ENCODE data around the gene SHISAL1.

The SHISAL1 gene

GRCh38 chr22:44312766-44313165 is at the start of gene SHISAL1:
Gene SHISAL1, minus strand, starts transcription at chr22:44312951. Its CDS starts 12,006 bp downstream, at chr22:44300945.
- POLR2A ChIA-PET (ENCODE audit: low non-redundant PET) = no interaction called here
- no peak for TF ChIP-seq CTCF (conservative IDR thresholded peaks at IDR 0.05; ENCODE audit: low read depth)
- CTCF ChIA-PET = no interaction called here
- no peak for DNase-seq (ENCODE audit: low spot score)
- H3K27ac ChIP-seq = peak within 1 kb of the TSS; percentile 90

- ChIA-PET POLR2A (ENCODE audit: low non-redundant PET) (no interaction called here), CTCF (no interaction called here)
- DNase-seq (ENCODE audit: low spot score) = peak; percentile 38
- TF ChIP-seq CTCF (conservative IDR thresholded peaks at IDR 0.05; ENCODE audit: low read depth) = no peak
- H3K27ac ChIP-seq = peak overlapping the region; percentile 100
These were observed 48.8 kb upstream of the SHISAL1 start for GRCh38 chr22:44361391-44362126.

GRCh38 chr22:44360668-44361381 is 48.1 kb upstream of the SHISAL1 start:
- ChIA-PET CTCF (interaction anchor here (0.6 kb wide), 1 partner anchor 22 kb away, joined by 4 read pairs; no protein-coding TSS in a partner anchor), POLR2A (ENCODE audit: low non-redundant PET) (no interaction called here)
- H3K27ac ChIP-seq = peak overlapping the region; percentile 100
- DNase-seq (ENCODE audit: low spot score) = peak; percentile 73
- peak; percentile 44 for TF ChIP-seq CTCF (conservative IDR thresholded peaks at IDR 0.05; ENCODE audit: low read depth)

GRCh38 chr22:44360306-44360667 is 47.5 kb upstream of the SHISAL1 start:
- no peak for TF ChIP-seq CTCF (conservative IDR thresholded peaks at IDR 0.05; ENCODE audit: low read depth)
- DNase-seq (ENCODE audit: low spot score) = no peak
- ChIA-PET CTCF (interaction anchor here (0.6 kb wide), 1 partner anchor 22 kb away, joined by 4 read pairs; no protein-coding TSS in a partner anchor), POLR2A (ENCODE audit: low non-redundant PET) (no interaction called here)
- peak overlapping the region; percentile 100 for H3K27ac ChIP-seq

GRCh38 chr22:44359496-44360110 is 46.9 kb upstream of the SHISAL1 start:
- POLR2A ChIA-PET (ENCODE audit: low non-redundant PET) = no interaction called here
- DNase-seq (ENCODE audit: low spot score) = no peak
- CTCF ChIA-PET = interaction anchor here (0.6 kb wide), 1 partner anchor 23 kb away, joined by 4 read pairs; no protein-coding TSS in a partner anchor
- TF ChIP-seq CTCF (conservative IDR thresholded peaks at IDR 0.05; ENCODE audit: low read depth) = no peak
- peak overlapping the region; percentile 100 for H3K27ac ChIP-seq

GRCh38 chr22:44358709-44359440 is 46.1 kb upstream of the SHISAL1 start:
- peak overlapping the region; percentile 100 for H3K27ac ChIP-seq
- ChIA-PET CTCF (no interaction called here), POLR2A (ENCODE audit: low non-redundant PET) (no interaction called here)
- DNase-seq (ENCODE audit: low spot score) = no peak
- no peak for TF ChIP-seq CTCF (conservative IDR thresholded peaks at IDR 0.05; ENCODE audit: low read depth)

Measured in RWPE1 (cell line).